Heart left ventricle (tissue), 13 donors: Measurements from ENCODE around the gene NUAK1.

Experiments used
- CTCF ChIP-seq, 12 donors: fragments of 200-600 bp; sonication (generic) in 4 of 12; IDR thresholded peaks; one replicate each; pipeline versions ENCODE4 v1.5.0 to v1.8.0; 2018 to 2022; ENCODE audit warnings: antibody characterized with exemption in 12 of 12, mild to moderate bottlenecking in 5 of 12
- POLR2A ChIP-seq, 2 donors: fragments of 450-650 bp; IDR thresholded peaks; one replicate each; pipeline ENCODE4 v1.6.1; 2017; ENCODE audit warnings: antibody characterized with exemption in 2 of 2, mild to moderate bottlenecking in 2 of 2, moderate library complexity in 2 of 2
- donor health status: ischemic (EF 13 %, LVEDD 7.1; RV severe dilation, severe dysfunction).
- donor health status: DM: no; HTN: yes; CAD: no.
- donor health status: DM: no; HTN: no; CAD: no.
- donor health status: ischemic (EF 25% LVEDD 6.9; RV normal size, moderate dysfunction).
- donor health status: ischemic (EF 25% LVEDD 5.7; RV mildly dilated, moderate dysfunction).
- donor health status: ischemic (EF 35%, LVEDD 5.7; RV mildly dilated, moderate dysfunction).
- donor health status: nonischemic (EF 11% LVEDD 7.7; RV severe dilation, severe dysfunction).
- donor health status: DM: yes; HTN: yes; CAD: no.
- donor health status: PGD.
- donor health status: ischemic (EF 29% LVEDD 5.4; RV normal size, mild dysfunction).
- donor health status: nonischemic (EF 23%, LVEDD 6.1; RV moderate dilation, normal function).

- no peak for TF ChIP-seq CTCF (IDR thresholded peaks at IDR 0.05)
- TF ChIP-seq POLR2A (IDR thresholded peaks at IDR 0.05): no peak
Measured at GRCh38 chr12:106071686-106072085, 67.1 kb downstream of the NUAK1 start.
